ENCODE results near the gene KRAS. TPM values are rescaled to one million over a fixed set of nuclear protein-coding genes. Genes with fewer than 3 reads are reported as not detected.

Gene KRAS
- total RNA-seq, 1 experiment from 2014 or later: 6.2 TPM

DNA sequence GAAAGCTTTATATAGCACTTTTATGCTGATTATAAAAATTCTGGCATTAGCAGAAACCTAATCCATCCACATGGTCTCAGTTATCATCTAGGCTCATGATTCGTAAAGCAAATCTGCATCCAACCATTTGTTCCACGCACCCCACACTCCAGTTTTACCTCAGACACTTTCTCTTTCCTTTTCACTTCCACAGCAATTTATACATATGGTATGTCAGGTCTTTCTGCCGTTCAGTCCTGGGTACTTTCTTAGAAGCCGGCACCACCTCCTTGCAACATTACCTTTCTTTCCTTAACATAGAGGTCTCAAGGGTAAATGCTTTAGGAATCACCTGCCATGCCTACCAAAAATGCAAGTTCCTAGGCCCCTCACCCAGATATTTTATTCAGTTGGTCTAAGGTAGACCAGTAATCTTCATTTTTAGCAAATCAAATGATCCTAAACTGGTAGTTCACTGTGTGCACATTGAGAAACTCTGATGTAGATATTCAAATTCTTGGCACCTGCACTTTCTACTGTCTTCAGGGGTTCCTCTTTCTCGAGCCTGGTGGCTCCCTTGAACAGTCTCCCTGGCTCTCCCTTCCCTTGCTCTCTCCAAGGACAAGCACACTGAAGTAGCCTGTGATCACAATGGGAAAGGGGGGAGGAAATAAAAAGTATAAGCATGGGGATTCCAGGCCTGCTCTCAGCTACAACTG, 2.8 kb upstream of the KRAS start:
- intact Hi-C loops (cut with micrococcal nuclease): no loop called here

DNA sequence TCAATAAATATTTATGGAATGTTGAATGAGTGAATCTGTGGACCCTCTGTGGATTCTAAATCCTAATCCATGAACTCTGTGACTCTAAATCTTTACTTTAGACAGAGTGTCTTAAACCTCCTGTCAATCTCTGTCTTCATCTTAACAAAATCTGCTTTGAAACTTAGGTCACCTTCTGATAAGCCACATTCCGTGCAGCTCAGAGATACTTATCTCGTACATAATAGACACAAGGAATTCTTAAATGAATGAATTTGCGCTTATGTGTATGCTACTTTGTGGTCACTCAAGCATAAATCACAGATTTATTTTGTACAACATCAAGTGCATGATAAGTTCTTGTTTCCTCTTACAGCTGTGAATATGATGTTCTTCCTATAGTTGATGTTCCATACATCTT, 2.2 kb upstream of the KRAS start:
- no peaks in the 10 kb centered on the region for H3F3A ChIP-seq (ENCODE audit: low read length, unreplicated experiment)
- H4K20me1 ChIP-seq (ENCODE audit: low read length): no peaks in the 10 kb centered on the region
- no peak for TF ChIP-seq EZH2 (IDR thresholded peaks at IDR 0.05; ENCODE audit: low read length, unreplicated experiment)
- TF ChIP-seq, protein P1, sequence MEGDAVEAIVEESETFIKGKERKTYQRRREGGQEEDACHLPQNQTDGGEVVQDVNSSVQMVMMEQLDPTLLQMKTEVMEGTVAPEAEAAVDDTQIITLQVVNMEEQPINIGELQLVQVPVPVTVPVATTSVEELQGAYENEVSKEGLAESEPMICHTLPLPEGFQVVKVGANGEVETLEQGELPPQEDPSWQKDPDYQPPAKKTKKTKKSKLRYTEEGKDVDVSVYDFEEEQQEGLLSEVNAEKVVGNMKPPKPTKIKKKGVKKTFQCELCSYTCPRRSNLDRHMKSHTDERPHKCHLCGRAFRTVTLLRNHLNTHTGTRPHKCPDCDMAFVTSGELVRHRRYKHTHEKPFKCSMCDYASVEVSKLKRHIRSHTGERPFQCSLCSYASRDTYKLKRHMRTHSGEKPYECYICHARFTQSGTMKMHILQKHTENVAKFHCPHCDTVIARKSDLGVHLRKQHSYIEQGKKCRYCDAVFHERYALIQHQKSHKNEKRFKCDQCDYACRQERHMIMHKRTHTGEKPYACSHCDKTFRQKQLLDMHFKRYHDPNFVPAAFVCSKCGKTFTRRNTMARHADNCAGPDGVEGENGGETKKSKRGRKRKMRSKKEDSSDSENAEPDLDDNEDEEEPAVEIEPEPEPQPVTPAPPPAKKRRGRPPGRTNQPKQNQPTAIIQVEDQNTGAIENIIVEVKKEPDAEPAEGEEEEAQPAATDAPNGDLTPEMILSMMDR (conservative IDR thresholded peaks at IDR 0.05; ENCODE audit: low read depth, low read length): no peak
- TF ChIP-seq EZH2phosphoT487 (IDR thresholded peaks at IDR 0.05; ENCODE audit: borderline replicate concordance, low read length): no peak
- H3K4me1 ChIP-seq (ENCODE audit: insufficient read depth, low read length): peaks cover 10% of the 10 kb centered on the region
- H3K4me3 ChIP-seq (ENCODE audit: low read length): no peak overlapping the region
- ChIA-PET POLR2A (ENCODE audit: unreplicated experiment) (no interaction called here), CTCF (no interaction called here)
- no peak overlapping the region for H3K9ac ChIP-seq (ENCODE audit: low read length)
- H3K4me2 ChIP-seq (ENCODE audit: low read length): no peak overlapping the region
- no peaks in the 10 kb centered on the region for H3K27me3 ChIP-seq (ENCODE audit: low read length)
- H3K36me3 ChIP-seq (ENCODE audit: low read depth, low read length): no peaks in the 10 kb centered on the region
- ATAC-seq: no peak
- intact Hi-C loops (cut with micrococcal nuclease): no loop called here
- no peak overlapping the region for H2AFZ ChIP-seq (ENCODE audit: low read length)
- no peaks in the 10 kb centered on the region for H3K9me3 ChIP-seq (ENCODE audit: low read length)
- no TSS peak for BruUV-seq (replicated peaks)
- peaks cover 23% of the 10 kb centered on the region for H3K79me2 ChIP-seq (ENCODE audit: low read length)
- H3K9me2 ChIP-seq (replicated peaks; ENCODE audit: low read length): no peaks in the 10 kb centered on the region
- DNase-seq: no peak
- H3K27ac ChIP-seq (ENCODE audit: low read length): no peak overlapping the region

More for the DNA sequence above, 2.8 kb upstream of the KRAS start:
- no TSS peak for BruUV-seq (replicated peaks)
- H3K9ac ChIP-seq (ENCODE audit: low read length): no peak overlapping the region
- no peaks in the 10 kb centered on the region for H3K27me3 ChIP-seq (ENCODE audit: low read length)
- H3K9me2 ChIP-seq (replicated peaks; ENCODE audit: low read length): no peaks in the 10 kb centered on the region
- no peaks in the 10 kb centered on the region for H3K36me3 ChIP-seq (ENCODE audit: low read depth, low read length)
- H3F3A ChIP-seq (ENCODE audit: low read length, unreplicated experiment): no peaks in the 10 kb centered on the region
- no peaks in the 10 kb centered on the region for H3K9me3 ChIP-seq (ENCODE audit: low read length)
- no peak overlapping the region for H3K4me2 ChIP-seq (ENCODE audit: low read length)
- no peak for DNase-seq
- H3K27ac ChIP-seq (ENCODE audit: low read length): no peak overlapping the region
- H4K20me1 ChIP-seq (ENCODE audit: low read length): no peaks in the 10 kb centered on the region
- no peak overlapping the region for H2AFZ ChIP-seq (ENCODE audit: low read length)
- peaks cover 10% of the 10 kb centered on the region for H3K4me1 ChIP-seq (ENCODE audit: insufficient read depth, low read length)
- peaks cover 17% of the 10 kb centered on the region for H3K79me2 ChIP-seq (ENCODE audit: low read length)
- TF ChIP-seq EZH2 (IDR thresholded peaks at IDR 0.05; ENCODE audit: low read length, unreplicated experiment) (no peak), EZH2phosphoT487 (IDR thresholded peaks at IDR 0.05; ENCODE audit: borderline replicate concordance, low read length) (no peak)
- TF ChIP-seq, protein P1 (conservative IDR thresholded peaks at IDR 0.05; ENCODE audit: low read depth, low read length): no peak
- CTCF ChIA-PET: no interaction called here
- H3K4me3 ChIP-seq (ENCODE audit: low read length): no peak overlapping the region
- ATAC-seq: no peak
- POLR2A ChIA-PET (ENCODE audit: unreplicated experiment): no interaction called here

DNA sequence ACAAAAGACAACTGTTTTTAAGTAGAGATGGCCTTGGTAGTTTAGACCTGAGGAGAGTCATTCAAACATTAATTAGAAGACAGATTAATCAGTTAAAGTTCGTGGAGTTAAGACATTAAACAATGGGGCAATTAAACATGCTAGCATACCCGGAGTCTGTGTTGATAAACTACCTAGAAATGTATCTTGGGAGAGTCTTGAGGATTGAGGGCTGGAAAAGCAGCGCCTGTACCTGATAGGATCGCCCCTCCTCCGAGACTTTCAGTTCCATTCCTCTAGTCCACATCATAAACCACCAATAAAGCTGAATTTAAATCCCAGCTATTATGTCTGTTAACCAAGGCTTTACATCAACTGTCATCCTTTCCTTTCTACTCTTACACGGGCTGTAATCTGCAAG, 1.0 kb upstream of the KRAS start:
- Histone ChIP-seq H3K4me2 (ENCODE audit: low read length) (peak overlapping the region; percentile 95), H3K4me1 (ENCODE audit: insufficient read depth, low read length) (peaks cover 10% of the 10 kb centered on the region), H3K9me3 (ENCODE audit: low read length) (no peaks in the 10 kb centered on the region), H2AFZ (ENCODE audit: low read length) (peak overlapping the region; percentile 95), H3K79me2 (ENCODE audit: low read length) (peaks cover 32% of the 10 kb centered on the region), H3F3A (ENCODE audit: low read length, unreplicated experiment) (no peaks in the 10 kb centered on the region), H3K9me2 (replicated peaks; ENCODE audit: low read length) (no peaks in the 10 kb centered on the region), H3K9ac (ENCODE audit: low read length) (peak overlapping the region; percentile 46), H3K4me3 (ENCODE audit: low read length) (peak overlapping the region; percentile 96), H3K27me3 (ENCODE audit: low read length) (no peaks in the 10 kb centered on the region), H3K27ac (ENCODE audit: low read length) (no peak overlapping the region), H3K36me3 (ENCODE audit: low read depth, low read length) (no peaks in the 10 kb centered on the region), H4K20me1 (ENCODE audit: low read length) (no peaks in the 10 kb centered on the region)
- DNase-seq (no peak), ATAC-seq (no peak)
- intact Hi-C loops (cut with micrococcal nuclease): no loop called here
- ChIA-PET CTCF (no interaction called here), POLR2A (ENCODE audit: unreplicated experiment) (no interaction called here)
- no peak for TF ChIP-seq EZH2 (IDR thresholded peaks at IDR 0.05; ENCODE audit: low read length, unreplicated experiment)
- TF ChIP-seq, protein P1 (conservative IDR thresholded peaks at IDR 0.05; ENCODE audit: low read depth, low read length): no peak
- TF ChIP-seq EZH2phosphoT487 (IDR thresholded peaks at IDR 0.05; ENCODE audit: borderline replicate concordance, low read length): no peak
- no TSS peak for BruUV-seq (replicated peaks)

Data from PC-3 (cell line).